ENCODE measurements around the gene SRCIN1.

The SRCIN1 gene

GRCh38 chr17:38565853-38566665 lies 39.7 kb downstream of the SRCIN1 start:
- Histone ChIP-seq H3K27me3 (ENCODE audit: insufficient read depth, low read length) (no peaks in the 10 kb centered on the region), H3K4me3 (ENCODE audit: low read length) (no peak overlapping the region), H3K9me3 (ENCODE audit: low read length) (no peaks in the 10 kb centered on the region), H3K36me3 (ENCODE audit: insufficient read depth, low read length) (no peaks in the 10 kb centered on the region), H2AFZ (ENCODE audit: low read depth, low read length) (no peak overlapping the region), H3K4me1 (ENCODE audit: insufficient read depth, low read length) (peaks cover 43% of the 10 kb centered on the region)

GRCh38 chr17:38564869-38565268 lies 40.9 kb downstream of the SRCIN1 start:
- Histone ChIP-seq H3K27me3 (ENCODE audit: insufficient read depth, low read length) (no peaks in the 10 kb centered on the region), H3K36me3 (ENCODE audit: insufficient read depth, low read length) (no peaks in the 10 kb centered on the region), H3K4me3 (ENCODE audit: low read length) (no peak overlapping the region), H2AFZ (ENCODE audit: low read depth, low read length) (no peak overlapping the region), H3K9me3 (ENCODE audit: low read length) (no peaks in the 10 kb centered on the region), H3K4me1 (ENCODE audit: insufficient read depth, low read length) (peaks cover 49% of the 10 kb centered on the region)

GRCh38 chr17:38564254-38564837 lies 41.4 kb downstream of the SRCIN1 start:
- H3K27me3 ChIP-seq (ENCODE audit: insufficient read depth, low read length) = no peaks in the 10 kb centered on the region
- no peak overlapping the region for H3K4me3 ChIP-seq (ENCODE audit: low read length)
- H2AFZ ChIP-seq (ENCODE audit: low read depth, low read length) = no peak overlapping the region
- peaks cover 54% of the 10 kb centered on the region for H3K4me1 ChIP-seq (ENCODE audit: insufficient read depth, low read length)
- no peaks in the 10 kb centered on the region for H3K9me3 ChIP-seq (ENCODE audit: low read length)
- H3K36me3 ChIP-seq (ENCODE audit: insufficient read depth, low read length) = no peaks in the 10 kb centered on the region

- Histone ChIP-seq H3K4me1 (ENCODE audit: insufficient read depth, low read length) (peaks cover 55% of the 10 kb centered on the region), H2AFZ (ENCODE audit: low read depth, low read length) (no peak overlapping the region), H3K9me3 (ENCODE audit: low read length) (no peaks in the 10 kb centered on the region), H3K36me3 (ENCODE audit: insufficient read depth, low read length) (no peaks in the 10 kb centered on the region), H3K4me3 (ENCODE audit: low read length) (no peak overlapping the region), H3K27me3 (ENCODE audit: insufficient read depth, low read length) (no peaks in the 10 kb centered on the region)
These were observed 42.1 kb downstream of the SRCIN1 start for GRCh38 chr17:38563362-38564253.

GRCh38 chr17:38562903-38563302 lies 42.8 kb downstream of the SRCIN1 start:
- Histone ChIP-seq H3K36me3 (ENCODE audit: insufficient read depth, low read length) (no peaks in the 10 kb centered on the region), H3K9me3 (ENCODE audit: low read length) (no peaks in the 10 kb centered on the region), H3K27me3 (ENCODE audit: insufficient read depth, low read length) (no peaks in the 10 kb centered on the region), H2AFZ (ENCODE audit: low read depth, low read length) (no peak overlapping the region), H3K4me3 (ENCODE audit: low read length) (no peak overlapping the region), H3K4me1 (ENCODE audit: insufficient read depth, low read length) (peaks cover 50% of the 10 kb centered on the region)

- no peak overlapping the region for H2AFZ ChIP-seq (ENCODE audit: low read depth, low read length)
- H3K36me3 ChIP-seq (ENCODE audit: insufficient read depth, low read length) = no peaks in the 10 kb centered on the region
- no peaks in the 10 kb centered on the region for H3K27me3 ChIP-seq (ENCODE audit: insufficient read depth, low read length)
- H3K9me3 ChIP-seq (ENCODE audit: low read length) = no peaks in the 10 kb centered on the region
- no peak overlapping the region for H3K4me3 ChIP-seq (ENCODE audit: low read length)
- H3K4me1 ChIP-seq (ENCODE audit: insufficient read depth, low read length) = peaks cover 55% of the 10 kb centered on the region
These were observed 43.6 kb downstream of the SRCIN1 start for GRCh38 chr17:38562215-38562569.

- Histone ChIP-seq H3K27me3 (ENCODE audit: insufficient read depth, low read length) (no peaks in the 10 kb centered on the region), H3K36me3 (ENCODE audit: insufficient read depth, low read length) (no peaks in the 10 kb centered on the region), H3K9me3 (ENCODE audit: low read length) (no peaks in the 10 kb centered on the region), H3K4me3 (ENCODE audit: low read length) (no peak overlapping the region), H2AFZ (ENCODE audit: low read depth, low read length) (no peak overlapping the region), H3K4me1 (ENCODE audit: insufficient read depth, low read length) (peaks cover 54% of the 10 kb centered on the region)
These were observed 44.1 kb downstream of the SRCIN1 start for GRCh38 chr17:38561416-38562214.

- Histone ChIP-seq H3K9me3 (ENCODE audit: low read length) (no peaks in the 10 kb centered on the region), H2AFZ (ENCODE audit: low read depth, low read length) (no peak overlapping the region), H3K36me3 (ENCODE audit: insufficient read depth, low read length) (no peaks in the 10 kb centered on the region), H3K4me1 (ENCODE audit: insufficient read depth, low read length) (peaks cover 45% of the 10 kb centered on the region), H3K4me3 (ENCODE audit: low read length) (no peak overlapping the region), H3K27me3 (ENCODE audit: insufficient read depth, low read length) (no peaks in the 10 kb centered on the region)
These were observed 45.0 kb downstream of the SRCIN1 start for GRCh38 chr17:38560503-38561318.

- Histone ChIP-seq H3K9me3 (ENCODE audit: low read length) (no peaks in the 10 kb centered on the region), H3K27me3 (ENCODE audit: insufficient read depth, low read length) (no peaks in the 10 kb centered on the region), H3K4me3 (ENCODE audit: low read length) (no peak overlapping the region), H3K4me1 (ENCODE audit: insufficient read depth, low read length) (peaks cover 38% of the 10 kb centered on the region), H2AFZ (ENCODE audit: low read depth, low read length) (no peak overlapping the region), H3K36me3 (ENCODE audit: insufficient read depth, low read length) (no peaks in the 10 kb centered on the region)
These were observed 45.9 kb downstream of the SRCIN1 start for GRCh38 chr17:38559880-38560230.

GRCh38 chr17:38559051-38559879 lies 46.5 kb downstream of the SRCIN1 start:
- Histone ChIP-seq H3K27me3 (ENCODE audit: insufficient read depth, low read length) (no peaks in the 10 kb centered on the region), H3K36me3 (ENCODE audit: insufficient read depth, low read length) (peaks cover under 1% of the 10 kb centered on the region), H3K9me3 (ENCODE audit: low read length) (no peaks in the 10 kb centered on the region), H3K4me3 (ENCODE audit: low read length) (no peak overlapping the region), H3K4me1 (ENCODE audit: insufficient read depth, low read length) (peaks cover 32% of the 10 kb centered on the region), H2AFZ (ENCODE audit: low read depth, low read length) (no peak overlapping the region)

- H3K4me3 ChIP-seq (ENCODE audit: low read length) = peak overlapping the region; percentile 21
- no peak overlapping the region for H2AFZ ChIP-seq (ENCODE audit: low read depth, low read length)
- H3K9me3 ChIP-seq (ENCODE audit: low read length) = no peaks in the 10 kb centered on the region
- peaks cover 2% of the 10 kb centered on the region for H3K36me3 ChIP-seq (ENCODE audit: insufficient read depth, low read length)
- H3K4me1 ChIP-seq (ENCODE audit: insufficient read depth, low read length) = peaks cover 26% of the 10 kb centered on the region
- no peaks in the 10 kb centered on the region for H3K27me3 ChIP-seq (ENCODE audit: insufficient read depth, low read length)
These were observed 47.1 kb downstream of the SRCIN1 start for GRCh38 chr17:38558728-38559050.
